ENCODE measurements around the gene EPPIN.

Gene EPPIN

DNA sequence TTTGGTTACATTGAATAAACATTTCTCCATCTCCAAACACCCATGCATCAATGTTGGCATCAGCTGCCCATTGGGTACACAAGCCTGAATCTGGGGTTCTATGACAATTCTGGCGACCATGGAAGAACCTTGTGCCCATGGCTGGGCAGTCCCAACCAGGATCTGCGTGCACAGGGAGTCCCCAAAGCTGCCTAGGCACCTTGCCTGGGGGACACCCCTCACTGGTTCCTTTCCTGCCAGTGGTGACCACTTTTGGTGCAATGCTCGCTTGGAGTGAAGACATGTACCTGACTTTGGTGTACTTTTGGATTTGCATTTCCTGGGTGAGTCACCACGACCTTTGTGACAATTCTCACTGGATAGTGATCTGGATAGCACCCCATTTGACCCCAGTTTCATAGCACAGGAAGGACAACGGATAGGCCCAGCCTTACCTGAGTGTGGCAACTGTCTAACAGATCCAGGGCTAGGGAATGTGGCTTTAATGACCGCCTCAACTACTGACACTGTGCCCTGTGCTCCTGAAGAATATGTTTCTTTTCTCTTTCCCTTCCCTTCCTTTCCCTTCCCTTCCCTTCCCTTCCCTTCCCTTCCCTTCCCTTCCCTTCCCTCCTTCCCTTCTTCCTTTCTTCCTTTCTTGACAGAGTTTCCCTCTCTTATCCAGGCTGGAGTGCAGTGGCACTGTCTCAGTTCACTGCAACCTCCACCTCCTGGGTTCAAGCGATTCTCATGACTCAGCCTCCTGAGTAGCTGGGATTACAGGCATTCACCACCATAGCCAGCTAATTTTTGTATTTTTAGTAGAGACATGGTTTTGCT is 38.9 kb downstream of the EPPIN start:
- TF ChIP-seq ZFX (IDR thresholded peaks at IDR 0.05), result no peak
- TF ChIP-seq, protein P1, sequence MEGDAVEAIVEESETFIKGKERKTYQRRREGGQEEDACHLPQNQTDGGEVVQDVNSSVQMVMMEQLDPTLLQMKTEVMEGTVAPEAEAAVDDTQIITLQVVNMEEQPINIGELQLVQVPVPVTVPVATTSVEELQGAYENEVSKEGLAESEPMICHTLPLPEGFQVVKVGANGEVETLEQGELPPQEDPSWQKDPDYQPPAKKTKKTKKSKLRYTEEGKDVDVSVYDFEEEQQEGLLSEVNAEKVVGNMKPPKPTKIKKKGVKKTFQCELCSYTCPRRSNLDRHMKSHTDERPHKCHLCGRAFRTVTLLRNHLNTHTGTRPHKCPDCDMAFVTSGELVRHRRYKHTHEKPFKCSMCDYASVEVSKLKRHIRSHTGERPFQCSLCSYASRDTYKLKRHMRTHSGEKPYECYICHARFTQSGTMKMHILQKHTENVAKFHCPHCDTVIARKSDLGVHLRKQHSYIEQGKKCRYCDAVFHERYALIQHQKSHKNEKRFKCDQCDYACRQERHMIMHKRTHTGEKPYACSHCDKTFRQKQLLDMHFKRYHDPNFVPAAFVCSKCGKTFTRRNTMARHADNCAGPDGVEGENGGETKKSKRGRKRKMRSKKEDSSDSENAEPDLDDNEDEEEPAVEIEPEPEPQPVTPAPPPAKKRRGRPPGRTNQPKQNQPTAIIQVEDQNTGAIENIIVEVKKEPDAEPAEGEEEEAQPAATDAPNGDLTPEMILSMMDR (conservative IDR thresholded peaks at IDR 0.05), result no peak
- H3K27ac ChIP-seq, result no peak overlapping the region

DNA sequence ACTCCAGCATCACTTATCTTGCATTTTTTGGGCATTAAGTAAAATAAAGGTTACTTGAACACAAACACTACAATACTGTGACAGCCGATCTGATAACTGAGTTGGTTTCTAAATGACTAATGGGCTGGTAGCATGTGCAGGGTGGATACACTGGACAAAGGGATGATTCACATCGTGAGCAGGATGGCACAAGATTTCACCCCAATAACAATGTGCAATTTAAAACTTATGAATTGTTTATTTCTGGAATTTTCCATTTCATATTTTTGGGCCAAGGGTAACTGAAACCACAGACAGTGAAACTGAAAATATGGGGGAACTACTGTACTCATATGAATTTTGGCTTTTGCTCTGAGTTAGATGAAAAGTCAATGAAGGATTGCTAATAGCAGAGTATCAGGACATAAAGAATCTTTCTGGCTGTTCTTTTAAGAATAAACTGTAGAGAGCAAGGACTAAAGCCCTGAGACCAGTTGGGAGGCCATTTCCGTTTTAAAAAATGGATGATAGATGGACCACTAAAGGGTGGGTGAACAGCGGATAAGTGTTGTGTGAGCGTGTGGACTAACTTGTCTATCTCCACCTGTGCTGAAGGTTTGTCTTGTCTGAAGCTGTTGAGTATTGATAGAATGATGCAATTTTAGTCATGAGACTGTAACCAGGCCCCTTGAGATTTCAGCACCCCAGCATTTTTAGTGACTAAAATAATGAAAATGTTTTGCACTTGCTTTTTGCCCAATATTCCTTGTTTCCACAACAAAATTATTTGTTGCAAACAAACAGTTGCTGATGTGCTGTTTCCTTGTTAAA is 40.0 kb downstream of the EPPIN start:
- TF ChIP-seq, protein P1 (conservative IDR thresholded peaks at IDR 0.05), result no peak
- TF ChIP-seq ZFX (IDR thresholded peaks at IDR 0.05), result no peak

DNA sequence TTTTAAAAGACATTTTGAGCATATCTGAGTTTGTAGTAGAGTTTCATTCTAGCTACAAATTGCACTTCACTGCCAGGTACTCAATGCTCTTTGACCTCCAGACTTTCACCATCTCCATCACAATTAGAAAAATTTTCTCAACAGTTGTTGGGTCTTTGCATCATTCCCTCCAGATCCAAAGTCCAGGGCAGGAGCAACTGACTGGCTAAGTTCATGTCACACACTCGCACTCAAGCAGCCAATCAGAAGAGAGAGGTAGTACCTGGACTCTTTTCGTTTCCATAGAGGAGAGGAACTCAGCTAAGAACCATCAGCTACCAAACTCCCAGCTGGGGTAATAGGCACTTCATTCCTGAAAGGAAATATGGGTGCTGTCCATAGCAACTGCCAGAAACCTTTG is 40.8 kb downstream of the EPPIN start:
- H3K27ac ChIP-seq, result no peak overlapping the region
- no peak for TF ChIP-seq ZFX (IDR thresholded peaks at IDR 0.05)
- TF ChIP-seq, protein P1 (conservative IDR thresholded peaks at IDR 0.05), result no peak

More for the DNA sequence above, 40.0 kb downstream of the EPPIN start:
- no peak overlapping the region for H3K27ac ChIP-seq

DNA sequence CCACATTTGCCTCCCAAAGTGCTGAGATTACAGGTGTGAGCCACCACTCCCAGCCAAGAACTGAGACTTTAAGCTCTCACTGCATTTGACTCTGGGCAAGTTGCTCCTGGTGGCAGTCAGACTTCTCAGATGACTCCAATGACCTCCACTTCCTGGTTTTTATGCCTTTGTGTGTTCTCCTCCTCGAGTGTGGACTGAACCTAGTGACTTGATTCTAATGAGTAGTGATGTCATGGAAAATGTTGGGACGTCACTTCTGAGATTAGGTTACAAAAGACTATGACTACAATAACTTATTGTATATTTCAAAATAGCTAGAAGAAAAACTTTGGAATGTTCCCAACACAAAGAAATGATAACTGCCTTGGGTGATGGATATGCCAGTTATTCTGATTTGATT is 43.8 kb downstream of the EPPIN start:
- H3K27ac ChIP-seq, result no peak overlapping the region
- TF ChIP-seq, protein P1 (conservative IDR thresholded peaks at IDR 0.05), result no peak
- TF ChIP-seq ZFX (IDR thresholded peaks at IDR 0.05), result no peak

DNA sequence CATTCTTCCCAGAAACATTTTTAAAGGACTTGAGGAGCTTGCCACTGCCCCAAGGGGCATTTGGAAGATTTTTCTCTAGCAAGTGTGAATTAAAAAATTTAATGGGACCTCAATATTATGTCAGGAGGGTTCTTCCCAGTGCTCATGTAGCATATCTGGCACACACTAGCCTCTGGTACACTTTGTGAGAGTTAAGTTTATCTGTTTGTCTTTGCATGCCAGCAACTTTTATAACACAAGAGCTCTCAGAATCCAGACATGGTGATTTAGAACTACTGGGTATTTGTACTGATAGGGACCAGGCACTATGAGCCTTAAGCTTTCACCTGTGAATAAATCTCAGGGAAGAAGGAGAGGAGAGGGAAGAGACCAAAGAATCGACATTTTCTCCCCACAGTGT is 44.6 kb downstream of the EPPIN start:
- no peak overlapping the region for H3K27ac ChIP-seq
- TF ChIP-seq, protein P1 (conservative IDR thresholded peaks at IDR 0.05), result no peak
- no peak for TF ChIP-seq ZFX (IDR thresholded peaks at IDR 0.05)

DNA sequence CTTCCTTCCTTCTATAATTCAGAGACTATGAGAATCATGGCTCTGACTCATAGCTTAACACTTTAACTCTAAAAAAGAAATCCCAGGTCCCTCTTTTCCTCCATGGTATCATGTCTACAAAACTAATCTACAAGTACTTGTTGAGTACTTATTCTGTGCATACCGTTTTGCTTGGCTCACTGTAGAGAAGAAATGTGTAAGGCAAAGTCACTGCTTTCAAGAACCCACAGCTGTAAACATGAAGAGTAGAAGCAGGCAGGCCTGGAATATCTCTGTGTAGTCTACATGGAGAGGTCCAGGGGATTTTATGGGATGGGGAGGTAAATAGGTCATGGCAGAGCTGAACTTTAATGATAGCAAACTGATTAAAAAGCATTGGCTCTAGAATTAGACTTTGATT is 45.6 kb downstream of the EPPIN start:
- no peak for TF ChIP-seq ZFX (IDR thresholded peaks at IDR 0.05)
- TF ChIP-seq, protein P1 (conservative IDR thresholded peaks at IDR 0.05), result no peak
- no peak overlapping the region for H3K27ac ChIP-seq

DNA sequence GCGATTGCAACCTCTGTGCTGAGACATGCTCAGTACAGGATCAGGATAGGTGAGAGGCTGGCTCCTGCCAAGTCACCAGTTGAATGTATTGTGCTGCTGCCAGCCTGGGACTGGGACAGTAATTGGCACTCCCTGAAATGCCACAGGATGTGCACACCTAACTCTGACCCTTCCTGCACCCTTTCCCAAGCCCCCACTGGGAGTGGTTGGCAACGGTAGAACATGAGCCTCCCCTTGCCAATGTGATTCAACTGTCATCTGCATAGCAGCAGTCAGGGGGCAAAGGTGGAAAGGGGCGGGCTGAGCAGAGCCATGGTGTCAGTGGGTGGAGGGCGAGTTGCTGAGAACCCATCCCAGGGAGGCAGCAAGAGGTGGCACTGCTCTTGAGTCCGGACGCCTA is 47.2 kb downstream of the EPPIN start:
- TF ChIP-seq, protein P1 (conservative IDR thresholded peaks at IDR 0.05), result no peak
- no peak for TF ChIP-seq ZFX (IDR thresholded peaks at IDR 0.05)
- H3K27ac ChIP-seq, result no peak overlapping the region

All from C4-2B (cell line).